HEK293 (cell line): ENCODE data around the gene MRPL4.
"Not testable (repeated sequence)": the region's sequence is repeated elsewhere in the genome, so short reads cannot be mapped to it uniquely, and the experiment has no call there.

Experiments
- CTCF ChIA-PET: fragments of 350-600 bp; formaldehyde crosslinking; extraction: SDS; loops from one replicate; lab custom pipeline; 2021; ENCODE audit warnings: antibody characterized with exemption; lab: Yijun Ruan, JAX
- POLR2A ChIA-PET: fragments of 300-600 bp; formaldehyde crosslinking; extraction: SDS; loops from one replicate; lab custom pipeline; 2020; ENCODE audit warnings: antibody characterized with exemption, inconsistent platforms; lab: Yijun Ruan, JAX
- H3K27ac ChIP-seq: fragments of 200-500 bp; sonication (Bioruptor generic); 2 replicates; pipeline ENCODE4 v1.5.1; 2014; ENCODE audit warnings: low read depth, low read length, control low read depth, inconsistent platforms; ENCODE audit errors: extremely low read depth
- H3K36me3 ChIP-seq, 2 experiments: fragments of 200-500 bp in 1 of 2; sonication (Bioruptor generic) in 1 of 2; 1 replicate in 1 of 2; 2 replicates in 1 of 2; pipeline ENCODE4 v1.5.1; 2014 to 2017; ENCODE audit warnings: inconsistent platforms in 2 of 2, low read length in 2 of 2; ENCODE audit not compliant: control insufficient read depth in 2 of 2, insufficient read depth in 1 of 2
- H3K4me1 ChIP-seq: fragments of 200-500 bp; sonication (Bioruptor generic); 2 replicates; pipeline ENCODE4 v1.5.1; 2014; ENCODE audit warnings: mild to moderate bottlenecking, low read length, inconsistent platforms; ENCODE audit not compliant: control insufficient read depth, insufficient read depth
- H3K4me3 ChIP-seq: 2 replicates; pipeline ENCODE4 v1.5.1; 2011; ENCODE audit warnings: low read depth, mild to moderate bottlenecking, control low read depth, low read length, moderate library complexity
- H3K9me3 ChIP-seq: fragments of 200-500 bp; sonication (Bioruptor generic); 2 replicates; pipeline ENCODE4 v1.5.1; 2014; ENCODE audit warnings: low read depth, low read length, inconsistent platforms; ENCODE audit not compliant: control insufficient read depth, insufficient read depth
- YY1 ChIP-seq: fragments of 450-650 bp; formaldehyde crosslinking; IDR thresholded peaks from 2 replicates; pipeline ENCODE4 v1.5.1; 2018; ENCODE audit warnings: missing biosample characterization, missing genetic modification characterization
- ZBTB21 ChIP-seq: fragments of 450-650 bp; formaldehyde crosslinking; IDR thresholded peaks from 2 replicates; pipeline ENCODE4 v1.5.1; 2017; ENCODE audit warnings: missing biosample characterization, missing genetic modification characterization
- ZBTB8A ChIP-seq: fragments of 450-650 bp; formaldehyde crosslinking; IDR thresholded peaks from 2 replicates; pipeline ENCODE4 v1.5.1; 2016; ENCODE audit warnings: missing biosample characterization, missing genetic modification characterization
- ZNF23 ChIP-seq: fragments of 450-650 bp; formaldehyde crosslinking; IDR thresholded peaks from 2 replicates; pipeline ENCODE4 v1.5.1; 2016; ENCODE audit warnings: missing biosample characterization, missing genetic modification characterization, borderline replicate concordance
- ZNF266 ChIP-seq: fragments of 450-650 bp; formaldehyde crosslinking; IDR thresholded peaks from 2 replicates; pipeline ENCODE4 v1.5.1; 2016; ENCODE audit warnings: missing biosample characterization, missing genetic modification characterization, low read depth
- ZNF394 ChIP-seq: fragments of 450-650 bp; formaldehyde crosslinking; IDR thresholded peaks from 2 replicates; pipeline ENCODE4 v1.5.1; 2016; ENCODE audit warnings: missing biosample characterization, missing genetic modification characterization, mild to moderate bottlenecking, moderate library complexity, borderline replicate concordance
- ZNF426 ChIP-seq: fragments of 450-650 bp; formaldehyde crosslinking; IDR thresholded peaks from 2 replicates; pipeline ENCODE4 v1.5.1; 2017; ENCODE audit warnings: missing biosample characterization, missing genetic modification characterization, mild to moderate bottlenecking, inconsistent platforms, moderate library complexity
- ZNF623 ChIP-seq: fragments of 450-650 bp; formaldehyde crosslinking; IDR thresholded peaks from 2 replicates; pipeline ENCODE4 v1.5.1; 2016; ENCODE audit warnings: missing biosample characterization, missing genetic modification characterization
- ZNF664 ChIP-seq: fragments of 450-650 bp; formaldehyde crosslinking; IDR thresholded peaks from 2 replicates; pipeline ENCODE4 v1.5.1; 2016; ENCODE audit warnings: missing biosample characterization, missing genetic modification characterization
- TF ChIP-seq, protein P1 (sequence below): fragments of 450-650 bp; formaldehyde crosslinking; IDR thresholded peaks from 2 replicates; pipeline ENCODE4 v1.5.1; 2016; ENCODE audit warnings: missing biosample characterization, missing genetic modification characterization
- TF ChIP-seq, protein P2 (sequence below): fragments of 450-650 bp; formaldehyde crosslinking; conservative IDR thresholded peaks from 2 replicates; pipeline ENCODE4 v1.5.1; 2016; ENCODE audit warnings: low read depth, missing biosample characterization, missing genetic modification characterization
- TF ChIP-seq, protein P3 (sequence below): fragments of 450-650 bp; formaldehyde crosslinking; IDR thresholded peaks from 2 replicates; pipeline ENCODE4 v1.5.1; 2016; ENCODE audit warnings: missing biosample characterization, missing genetic modification characterization
- TF ChIP-seq, protein P4 (sequence below): fragments of 450-650 bp; formaldehyde crosslinking; IDR thresholded peaks from 2 replicates; pipeline ENCODE4 v1.5.1; 2016; ENCODE audit warnings: missing biosample characterization, missing genetic modification characterization
- TF ChIP-seq, protein P5 (sequence below): fragments of 450-650 bp; formaldehyde crosslinking; conservative IDR thresholded peaks from 2 replicates; pipeline ENCODE4 v1.5.1; 2016; ENCODE audit warnings: low read depth, missing biosample characterization, missing genetic modification characterization

MRPL4 gene

DNA sequence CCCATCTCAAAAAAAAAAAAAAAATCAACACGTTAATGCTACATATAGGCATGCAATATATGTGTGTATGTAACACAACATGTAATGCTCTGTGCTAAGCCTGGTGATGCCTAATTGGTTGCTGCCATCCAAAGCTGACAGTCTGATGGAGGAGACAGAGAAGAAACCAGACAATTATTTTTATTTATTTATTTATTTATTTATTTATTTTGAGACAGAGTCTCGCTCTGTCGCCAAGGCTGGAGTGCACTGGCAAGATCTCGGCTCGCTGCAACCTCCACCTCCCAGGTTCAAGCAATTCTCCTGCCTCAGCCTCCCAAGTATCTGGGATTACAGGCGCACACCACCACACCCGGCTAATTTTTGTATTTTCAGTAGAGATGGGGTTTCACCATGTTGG is 16.6 kb upstream of the MRPL4 start:
- H3K27ac ChIP-seq, POLR2A ChIA-PET, H3K36me3 ChIP-seq, H3K4me1 ChIP-seq, H3K9me3 ChIP-seq, H3K4me3 ChIP-seq: not testable (repeated sequence)
- CTCF ChIA-PET = interaction anchor here (0.5 to 3.8 kb wide), 3 partner anchors 15 to 136 kb away, joined by 3 to 23 read pairs (median 3); no protein-coding TSS in a partner anchor
- TF ChIP-seq ZNF623 (tag by site-specific recombination) (peak; percentile 39; the same call in 1 of the 2 replicates), ZBTB8A (peak; percentile 27; the same call in 1 of the 2 replicates), ZNF266 (tag by site-specific recombination) (peak; percentile 37; the same call in 1 of the 2 replicates), ZNF426 (tag by site-specific recombination) (peak; percentile 33; the same call in 1 of the 2 replicates), ZNF394 (tag by site-specific recombination) (peak; percentile 56; the same call in 1 of the 2 replicates), ZNF664 (tag by site-specific recombination) (0 out of 2 replicates have a peak, but pooled peaks have one; percentile 8)
- TF ChIP-seq, protein P1, sequence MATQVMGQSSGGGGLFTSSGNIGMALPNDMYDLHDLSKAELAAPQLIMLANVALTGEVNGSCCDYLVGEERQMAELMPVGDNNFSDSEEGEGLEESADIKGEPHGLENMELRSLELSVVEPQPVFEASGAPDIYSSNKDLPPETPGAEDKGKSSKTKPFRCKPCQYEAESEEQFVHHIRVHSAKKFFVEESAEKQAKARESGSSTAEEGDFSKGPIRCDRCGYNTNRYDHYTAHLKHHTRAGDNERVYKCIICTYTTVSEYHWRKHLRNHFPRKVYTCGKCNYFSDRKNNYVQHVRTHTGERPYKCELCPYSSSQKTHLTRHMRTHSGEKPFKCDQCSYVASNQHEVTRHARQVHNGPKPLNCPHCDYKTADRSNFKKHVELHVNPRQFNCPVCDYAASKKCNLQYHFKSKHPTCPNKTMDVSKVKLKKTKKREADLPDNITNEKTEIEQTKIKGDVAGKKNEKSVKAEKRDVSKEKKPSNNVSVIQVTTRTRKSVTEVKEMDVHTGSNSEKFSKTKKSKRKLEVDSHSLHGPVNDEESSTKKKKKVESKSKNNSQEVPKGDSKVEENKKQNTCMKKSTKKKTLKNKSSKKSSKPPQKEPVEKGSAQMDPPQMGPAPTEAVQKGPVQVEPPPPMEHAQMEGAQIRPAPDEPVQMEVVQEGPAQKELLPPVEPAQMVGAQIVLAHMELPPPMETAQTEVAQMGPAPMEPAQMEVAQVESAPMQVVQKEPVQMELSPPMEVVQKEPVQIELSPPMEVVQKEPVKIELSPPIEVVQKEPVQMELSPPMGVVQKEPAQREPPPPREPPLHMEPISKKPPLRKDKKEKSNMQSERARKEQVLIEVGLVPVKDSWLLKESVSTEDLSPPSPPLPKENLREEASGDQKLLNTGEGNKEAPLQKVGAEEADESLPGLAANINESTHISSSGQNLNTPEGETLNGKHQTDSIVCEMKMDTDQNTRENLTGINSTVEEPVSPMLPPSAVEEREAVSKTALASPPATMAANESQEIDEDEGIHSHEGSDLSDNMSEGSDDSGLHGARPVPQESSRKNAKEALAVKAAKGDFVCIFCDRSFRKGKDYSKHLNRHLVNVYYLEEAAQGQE (tag by site-specific recombination) = 0 out of 2 replicates have a peak, but pooled peaks have one; percentile 16
- TF ChIP-seq, protein P2, sequence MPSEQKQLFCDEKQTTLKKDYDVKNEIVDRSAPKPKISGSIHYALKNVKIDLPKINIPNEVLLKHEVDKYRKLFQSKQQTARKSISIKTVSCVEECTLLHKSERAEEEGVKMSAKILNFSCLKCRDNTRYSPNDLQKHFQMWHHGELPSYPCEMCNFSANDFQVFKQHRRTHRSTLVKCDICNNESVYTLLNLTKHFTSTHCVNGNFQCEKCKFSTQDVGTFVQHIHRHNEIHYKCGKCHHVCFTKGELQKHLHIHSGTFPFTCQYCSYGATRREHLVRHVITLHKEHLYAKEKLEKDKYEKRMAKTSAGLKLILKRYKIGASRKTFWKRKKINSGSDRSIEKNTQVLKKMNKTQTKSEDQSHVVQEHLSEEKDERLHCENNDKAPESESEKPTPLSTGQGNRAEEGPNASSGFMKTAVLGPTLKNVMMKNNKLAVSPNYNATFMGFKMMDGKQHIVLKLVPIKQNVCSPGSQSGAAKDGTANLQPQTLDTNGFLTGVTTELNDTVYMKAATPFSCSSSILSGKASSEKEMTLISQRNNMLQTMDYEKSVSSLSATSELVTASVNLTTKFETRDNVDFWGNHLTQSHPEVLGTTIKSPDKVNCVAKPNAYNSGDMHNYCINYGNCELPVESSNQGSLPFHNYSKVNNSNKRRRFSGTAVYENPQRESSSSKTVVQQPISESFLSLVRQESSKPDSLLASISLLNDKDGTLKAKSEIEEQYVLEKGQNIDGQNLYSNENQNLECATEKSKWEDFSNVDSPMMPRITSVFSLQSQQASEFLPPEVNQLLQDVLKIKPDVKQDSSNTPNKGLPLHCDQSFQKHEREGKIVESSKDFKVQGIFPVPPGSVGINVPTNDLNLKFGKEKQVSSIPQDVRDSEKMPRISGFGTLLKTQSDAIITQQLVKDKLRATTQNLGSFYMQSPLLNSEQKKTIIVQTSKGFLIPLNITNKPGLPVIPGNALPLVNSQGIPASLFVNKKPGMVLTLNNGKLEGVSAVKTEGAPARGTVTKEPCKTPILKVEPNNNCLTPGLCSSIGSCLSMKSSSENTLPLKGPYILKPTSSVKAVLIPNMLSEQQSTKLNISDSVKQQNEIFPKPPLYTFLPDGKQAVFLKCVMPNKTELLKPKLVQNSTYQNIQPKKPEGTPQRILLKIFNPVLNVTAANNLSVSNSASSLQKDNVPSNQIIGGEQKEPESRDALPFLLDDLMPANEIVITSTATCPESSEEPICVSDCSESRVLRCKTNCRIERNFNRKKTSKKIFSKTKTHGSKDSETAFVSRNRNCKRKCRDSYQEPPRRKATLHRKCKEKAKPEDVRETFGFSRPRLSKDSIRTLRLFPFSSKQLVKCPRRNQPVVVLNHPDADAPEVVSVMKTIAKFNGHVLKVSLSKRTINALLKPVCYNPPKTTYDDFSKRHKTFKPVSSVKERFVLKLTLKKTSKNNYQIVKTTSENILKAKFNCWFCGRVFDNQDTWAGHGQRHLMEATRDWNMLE (tag by site-specific recombination) = peak; percentile 61

DNA sequence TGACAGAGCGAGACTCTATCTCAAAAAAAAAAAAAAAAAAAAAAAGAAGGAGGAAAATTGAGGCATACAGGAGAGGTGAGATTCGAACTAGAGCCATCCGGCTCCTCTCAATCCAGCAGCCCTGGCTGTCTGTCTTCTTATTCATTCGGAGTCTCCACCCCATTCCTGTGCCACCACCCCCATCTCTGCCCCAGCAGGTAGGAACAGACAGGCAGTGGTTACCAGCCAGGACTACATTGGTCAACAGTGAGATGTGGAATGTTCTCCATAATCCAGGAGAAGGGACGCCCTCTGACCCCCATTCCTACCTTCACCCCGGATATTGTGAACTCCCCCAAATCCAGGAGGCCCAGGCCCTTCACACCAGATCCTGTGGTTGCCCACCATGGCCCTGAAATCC is 14.3 kb upstream of the MRPL4 start:
- ChIA-PET POLR2A (no interaction called here), CTCF (no interaction called here)
- Histone ChIP-seq H3K9me3 (no peaks in the 10 kb centered on the region), H3K27ac (no peak overlapping the region), H3K4me1 (no peaks in the 10 kb centered on the region), H3K4me3 (no peak overlapping the region), H3K36me3 (no peaks in the 10 kb centered on the region)
- TF ChIP-seq, protein P2 (tag by site-specific recombination) = no peak
- no peak for TF ChIP-seq ZNF23 (tag by site-specific recombination)
- no peak for TF ChIP-seq YY1
- TF ChIP-seq, protein P3, sequence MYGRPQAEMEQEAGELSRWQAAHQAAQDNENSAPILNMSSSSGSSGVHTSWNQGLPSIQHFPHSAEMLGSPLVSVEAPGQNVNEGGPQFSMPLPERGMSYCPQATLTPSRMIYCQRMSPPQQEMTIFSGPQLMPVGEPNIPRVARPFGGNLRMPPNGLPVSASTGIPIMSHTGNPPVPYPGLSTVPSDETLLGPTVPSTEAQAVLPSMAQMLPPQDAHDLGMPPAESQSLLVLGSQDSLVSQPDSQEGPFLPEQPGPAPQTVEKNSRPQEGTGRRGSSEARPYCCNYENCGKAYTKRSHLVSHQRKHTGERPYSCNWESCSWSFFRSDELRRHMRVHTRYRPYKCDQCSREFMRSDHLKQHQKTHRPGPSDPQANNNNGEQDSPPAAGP (tag by site-specific recombination) = no peak
- TF ChIP-seq, protein P4, sequence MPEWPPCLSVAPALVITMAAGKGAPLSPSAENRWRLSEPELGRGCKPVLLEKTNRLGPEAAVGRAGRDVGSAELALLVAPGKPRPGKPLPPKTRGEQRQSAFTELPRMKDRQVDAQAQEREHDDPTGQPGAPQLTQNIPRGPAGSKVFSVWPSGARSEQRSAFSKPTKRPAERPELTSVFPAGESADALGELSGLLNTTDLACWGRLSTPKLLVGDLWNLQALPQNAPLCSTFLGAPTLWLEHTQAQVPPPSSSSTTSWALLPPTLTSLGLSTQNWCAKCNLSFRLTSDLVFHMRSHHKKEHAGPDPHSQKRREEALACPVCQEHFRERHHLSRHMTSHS = no peak
- TF ChIP-seq ZBTB21 (tag by site-specific recombination) = no peak
- TF ChIP-seq, protein P5, sequence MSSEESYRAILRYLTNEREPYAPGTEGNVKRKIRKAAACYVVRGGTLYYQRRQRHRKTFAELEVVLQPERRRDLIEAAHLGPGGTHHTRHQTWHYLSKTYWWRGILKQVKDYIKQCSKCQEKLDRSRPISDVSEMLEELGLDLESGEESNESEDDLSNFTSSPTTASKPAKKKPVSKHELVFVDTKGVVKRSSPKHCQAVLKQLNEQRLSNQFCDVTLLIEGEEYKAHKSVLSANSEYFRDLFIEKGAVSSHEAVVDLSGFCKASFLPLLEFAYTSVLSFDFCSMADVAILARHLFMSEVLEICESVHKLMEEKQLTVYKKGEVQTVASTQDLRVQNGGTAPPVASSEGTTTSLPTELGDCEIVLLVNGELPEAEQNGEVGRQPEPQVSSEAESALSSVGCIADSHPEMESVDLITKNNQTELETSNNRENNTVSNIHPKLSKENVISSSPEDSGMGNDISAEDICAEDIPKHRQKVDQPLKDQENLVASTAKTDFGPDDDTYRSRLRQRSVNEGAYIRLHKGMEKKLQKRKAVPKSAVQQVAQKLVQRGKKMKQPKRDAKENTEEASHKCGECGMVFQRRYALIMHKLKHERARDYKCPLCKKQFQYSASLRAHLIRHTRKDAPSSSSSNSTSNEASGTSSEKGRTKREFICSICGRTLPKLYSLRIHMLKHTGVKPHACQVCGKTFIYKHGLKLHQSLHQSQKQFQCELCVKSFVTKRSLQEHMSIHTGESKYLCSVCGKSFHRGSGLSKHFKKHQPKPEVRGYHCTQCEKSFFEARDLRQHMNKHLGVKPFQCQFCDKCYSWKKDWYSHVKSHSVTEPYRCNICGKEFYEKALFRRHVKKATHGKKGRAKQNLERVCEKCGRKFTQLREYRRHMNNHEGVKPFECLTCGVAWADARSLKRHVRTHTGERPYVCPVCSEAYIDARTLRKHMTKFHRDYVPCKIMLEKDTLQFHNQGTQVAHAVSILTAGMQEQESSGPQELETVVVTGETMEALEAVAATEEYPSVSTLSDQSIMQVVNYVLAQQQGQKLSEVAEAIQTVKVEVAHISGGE (tag by site-specific recombination) = no peak
